Muscle layer of duodenum (tissue), 2 donors: ENCODE data around the gene MACROH2A2.
A peak's percentile ranks its signal among the peaks of the same experiment; 100 is the strongest.
"Not testable (repeated sequence)": the region's sequence is repeated elsewhere in the genome, so short reads cannot be mapped to it uniquely, and the experiment has no call there.

Experiments
- H3K27ac ChIP-seq: one replicate; pipeline ENCODE4 v1.7.0; 2013; ENCODE audit warnings: mild to moderate bottlenecking, low read length
- H3K27me3 ChIP-seq: one replicate; pipeline ENCODE4 v1.7.0; 2013; ENCODE audit warnings: low read depth, mild to moderate bottlenecking, control low read depth, low read length
- H3K36me3 ChIP-seq, 2 donors: one replicate each; pipeline ENCODE4 v1.7.0; 2013; ENCODE audit warnings: low read length in 2 of 2, control low read depth in 1 of 2, mild to moderate bottlenecking in 1 of 2; ENCODE audit not compliant: insufficient read depth in 2 of 2, control insufficient read depth in 1 of 2
- H3K4me1 ChIP-seq, 2 donors: one replicate each; pipeline ENCODE4 v1.7.0; 2013; ENCODE audit warnings: low read length in 2 of 2, mild to moderate bottlenecking in 2 of 2, control low read depth in 1 of 2, moderate library complexity in 1 of 2; ENCODE audit not compliant: insufficient read depth in 2 of 2, control insufficient read depth in 1 of 2
- H3K4me3 ChIP-seq, 2 donors: one replicate each; pipeline ENCODE4 v1.7.0; 2013; ENCODE audit warnings: low read length in 2 of 2, low read depth in 1 of 2, mild to moderate bottlenecking in 1 of 2
- H3K9me3 ChIP-seq, 2 donors: one replicate each; pipeline ENCODE4 v1.7.0; 2013; ENCODE audit warnings: low read length in 2 of 2, control low read depth in 1 of 2, mild to moderate bottlenecking in 1 of 2; ENCODE audit not compliant: control insufficient read depth in 1 of 2
- donor health status: healthy.

MACROH2A2 gene

DNA sequence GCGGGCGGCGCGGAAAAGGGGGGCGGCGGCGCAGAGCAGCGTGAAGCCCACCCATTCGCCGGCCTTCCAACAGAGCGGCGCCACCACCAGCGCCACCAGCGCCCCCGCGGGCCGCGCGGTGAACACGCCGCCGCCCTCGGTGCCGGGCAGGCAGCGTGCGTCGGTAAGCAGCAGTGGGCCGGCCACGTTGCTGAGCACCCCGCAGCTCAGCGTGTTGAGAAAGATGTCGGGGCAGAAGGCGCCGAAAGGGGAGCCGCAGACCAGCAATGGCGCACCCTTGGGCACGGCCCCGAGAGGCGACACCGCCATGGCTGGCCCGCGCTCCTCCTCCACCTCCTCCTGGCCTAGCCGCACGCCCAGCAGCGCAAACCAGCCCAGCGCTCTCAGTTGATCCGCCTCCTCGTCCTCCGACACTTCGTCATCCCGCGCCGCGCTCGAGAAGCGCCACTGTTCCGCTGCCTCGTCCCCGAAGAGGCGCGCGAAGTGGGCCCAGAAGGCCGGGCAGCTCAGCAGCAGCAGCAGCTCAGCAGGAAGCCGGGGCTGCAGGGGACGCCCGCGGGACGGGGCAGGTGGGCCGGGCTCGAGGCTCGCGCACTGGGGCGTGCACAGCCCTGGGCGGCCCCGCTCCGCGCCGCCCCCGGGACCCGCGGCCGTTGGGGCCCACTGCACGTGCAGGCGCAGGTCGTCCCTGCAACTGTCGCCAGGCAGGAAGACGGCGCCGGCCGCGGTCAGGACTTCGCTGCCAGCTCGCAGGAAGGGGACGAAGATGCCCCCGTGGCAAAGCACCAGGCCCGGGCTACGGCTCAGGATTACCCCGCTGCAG, 93.2 kb downstream of the MACROH2A2 start:
- H3K27me3 ChIP-seq, result no peaks in the 10 kb centered on the region
- H3K36me3 ChIP-seq, result peaks cover 11 to 18% of the 10 kb centered on the region in 2 donors
- H3K27ac ChIP-seq, result peak overlapping the region; percentile 96
- H3K9me3 ChIP-seq, result no peaks in the 10 kb centered on the region
- peaks cover 12 to 16% of the 10 kb centered on the region in 2 donors for H3K4me1 ChIP-seq
- peak overlapping the region; percentile 78 to 87 for H3K4me3 ChIP-seq

DNA sequence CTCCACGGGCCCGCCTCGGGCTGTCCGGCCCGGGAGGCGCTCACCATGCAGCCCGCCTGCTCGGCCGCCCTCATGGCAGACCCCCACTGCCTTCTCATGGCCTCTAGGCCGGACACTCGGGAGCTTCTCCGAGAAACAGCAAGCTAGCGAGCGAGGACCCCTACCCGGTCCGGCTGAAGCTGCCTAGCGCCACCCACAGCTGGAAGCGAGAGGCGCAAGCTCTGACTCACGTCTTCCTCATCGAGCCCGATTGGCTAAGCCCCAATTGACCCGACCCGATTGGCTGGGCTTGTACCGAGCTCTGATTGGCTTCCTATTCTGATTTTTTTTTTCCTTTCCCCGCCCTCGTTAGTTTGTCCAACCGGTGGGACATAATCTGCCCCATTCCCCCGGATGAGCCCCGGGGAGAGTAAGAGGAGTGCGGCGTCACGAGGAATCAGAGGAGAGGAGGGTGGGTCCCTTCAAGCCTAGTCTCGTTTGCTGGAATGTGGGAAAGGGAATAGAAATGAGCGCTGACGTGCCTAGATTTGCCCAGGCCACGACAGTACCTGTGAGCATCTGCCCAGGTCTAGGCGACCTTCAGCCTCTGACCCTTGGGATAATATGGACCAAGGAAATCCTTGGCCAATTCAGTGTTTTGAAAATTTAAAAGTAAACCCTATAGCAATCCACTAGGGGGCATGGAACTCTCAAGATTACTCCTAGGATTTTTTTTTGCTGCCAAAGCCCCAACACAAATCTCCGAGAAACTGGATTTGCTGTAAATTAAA, 94.0 kb downstream of the MACROH2A2 start, which contains the start of gene TYSND1:
TSS of gene TYSND1 (minus strand) at position 212 of the 770 bp plus-strand sequence. CDS start at position 98, 114 bp downstream.
- H3K9me3 ChIP-seq, result no peaks in the 10 kb centered on the region
- H3K27me3 ChIP-seq, result no peaks in the 10 kb centered on the region
- H3K4me1 ChIP-seq, result peaks cover 12 to 16% of the 10 kb centered on the region in 2 donors
- peaks cover 16 to 23% of the 10 kb centered on the region in 2 donors for H3K36me3 ChIP-seq
- peak within 1 kb of the TSS; percentile 78 to 87 for H3K4me3 ChIP-seq
- H3K27ac ChIP-seq, result peak within 1 kb of the TSS; percentile 96

DNA sequence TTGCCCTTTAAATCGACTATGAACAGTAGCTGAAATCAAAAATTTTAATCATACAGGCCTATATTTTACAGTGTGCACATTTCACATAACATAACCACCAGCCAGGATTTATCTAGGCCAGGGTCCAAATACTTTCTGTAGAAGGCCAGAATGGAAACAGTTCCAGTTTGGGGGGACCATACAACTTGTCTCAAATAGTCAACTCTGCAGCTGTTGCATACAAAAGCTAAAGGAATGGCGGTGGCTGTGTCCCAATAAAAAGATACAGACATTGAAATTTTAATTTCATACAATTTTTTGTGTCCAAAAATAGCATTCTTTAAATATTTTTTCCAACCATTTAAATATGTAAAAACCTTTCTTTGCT, 94.6 kb downstream of the MACROH2A2 start:
- H3K27ac ChIP-seq, result peak overlapping the region; percentile 96
- H3K4me1 ChIP-seq, result peaks cover 12 to 16% of the 10 kb centered on the region in 2 donors
- H3K4me3 ChIP-seq, result peak overlapping the region; percentile 78 to 87
- H3K27me3 ChIP-seq, result no peaks in the 10 kb centered on the region
- peaks cover 22 to 29% of the 10 kb centered on the region in 2 donors for H3K36me3 ChIP-seq
- no peaks in the 10 kb centered on the region for H3K9me3 ChIP-seq

DNA sequence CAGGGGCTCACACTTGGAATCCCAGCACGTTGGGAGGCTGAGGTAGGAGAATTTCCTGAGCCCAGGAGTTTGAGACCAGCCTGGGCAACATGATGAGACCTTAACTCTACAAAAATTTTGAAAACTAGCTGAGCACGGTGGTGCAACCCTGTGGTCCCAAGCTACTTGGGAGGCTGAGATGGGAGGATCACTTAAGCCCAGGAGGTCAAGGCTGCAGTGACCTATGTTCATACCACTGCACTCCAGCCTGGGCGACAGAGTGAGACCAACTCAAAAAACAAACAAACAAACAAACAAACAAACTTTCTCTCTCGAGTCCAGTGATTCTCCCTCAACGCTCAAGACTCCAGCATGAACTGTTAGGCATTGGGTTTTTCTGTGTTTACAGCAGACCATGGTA, 95.9 kb downstream of the MACROH2A2 start:
- H3K27me3 ChIP-seq, result no peaks in the 10 kb centered on the region
- no peak overlapping the region for H3K27ac ChIP-seq
- peaks cover 34 to 42% of the 10 kb centered on the region in 2 donors for H3K36me3 ChIP-seq
- peaks cover 12 to 16% of the 10 kb centered on the region in 2 donors for H3K4me1 ChIP-seq
- H3K4me3 ChIP-seq, result no peak overlapping the region
- no peaks in the 10 kb centered on the region for H3K9me3 ChIP-seq

DNA sequence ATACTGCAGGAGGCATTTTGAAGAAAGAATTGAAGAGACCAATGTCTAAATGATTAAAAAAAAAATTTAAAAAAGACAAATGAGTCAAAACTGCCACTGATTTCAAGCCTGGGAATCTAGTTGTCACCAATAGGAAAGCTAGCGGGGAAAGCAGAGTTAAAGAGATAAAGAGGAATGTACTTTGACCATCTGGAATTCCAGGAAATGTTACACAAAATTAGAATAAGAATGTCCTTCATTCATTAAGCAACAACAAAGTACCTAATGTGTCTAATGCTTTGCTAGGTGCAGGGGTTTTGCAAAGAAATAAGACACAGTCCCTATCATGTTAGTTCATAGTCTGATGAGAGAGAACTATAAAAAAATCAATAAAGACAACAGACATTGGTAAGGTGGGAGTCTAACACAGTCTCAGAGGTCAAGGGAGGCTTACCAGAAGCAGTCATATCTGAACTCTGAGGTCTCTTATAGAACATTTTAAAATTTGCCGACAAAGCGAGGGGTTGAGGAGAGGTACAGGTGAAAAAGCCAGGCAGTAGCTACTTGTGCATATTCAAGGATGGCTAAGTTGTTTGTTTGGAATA, 102.7 kb downstream of the MACROH2A2 start:
- H3K27me3 ChIP-seq, result no peaks in the 10 kb centered on the region
- H3K9me3 ChIP-seq, result no peaks in the 10 kb centered on the region
- peaks cover 0 to 10% of the 10 kb centered on the region in 2 donors for H3K4me1 ChIP-seq
- no peak overlapping the region for H3K27ac ChIP-seq
- H3K36me3 ChIP-seq, result peaks cover 77 to 90% of the 10 kb centered on the region in 2 donors
- H3K4me3 ChIP-seq, result no peak overlapping the region

DNA sequence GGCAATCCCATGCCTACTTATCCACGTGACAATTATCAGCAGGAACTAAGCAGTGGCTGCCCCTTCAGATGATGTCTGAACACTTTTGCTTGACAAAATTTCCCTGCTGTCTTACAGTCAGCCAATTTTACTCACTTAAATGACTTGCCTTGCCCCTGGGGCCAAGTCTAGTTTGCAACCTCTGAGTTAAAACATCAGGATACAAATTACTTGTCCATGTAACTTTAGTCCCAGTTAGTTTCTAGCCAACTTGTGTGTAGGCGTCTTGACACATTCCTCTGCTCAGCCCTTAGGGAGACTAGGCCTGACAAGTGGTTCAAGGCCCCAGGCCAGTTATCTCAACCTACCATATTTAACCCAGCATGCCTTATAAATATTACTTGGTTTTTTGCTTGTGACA, 105.5 kb downstream of the MACROH2A2 start:
- H3K36me3 ChIP-seq, result peaks cover 61 to 73% of the 10 kb centered on the region in 2 donors
- no peaks in the 10 kb centered on the region for H3K27me3 ChIP-seq
- no peak overlapping the region for H3K27ac ChIP-seq
- peaks cover 6 to 25% of the 10 kb centered on the region in 2 donors for H3K4me1 ChIP-seq
- H3K9me3 ChIP-seq, result no peaks in the 10 kb centered on the region
- H3K4me3 ChIP-seq, result no peak overlapping the region

DNA sequence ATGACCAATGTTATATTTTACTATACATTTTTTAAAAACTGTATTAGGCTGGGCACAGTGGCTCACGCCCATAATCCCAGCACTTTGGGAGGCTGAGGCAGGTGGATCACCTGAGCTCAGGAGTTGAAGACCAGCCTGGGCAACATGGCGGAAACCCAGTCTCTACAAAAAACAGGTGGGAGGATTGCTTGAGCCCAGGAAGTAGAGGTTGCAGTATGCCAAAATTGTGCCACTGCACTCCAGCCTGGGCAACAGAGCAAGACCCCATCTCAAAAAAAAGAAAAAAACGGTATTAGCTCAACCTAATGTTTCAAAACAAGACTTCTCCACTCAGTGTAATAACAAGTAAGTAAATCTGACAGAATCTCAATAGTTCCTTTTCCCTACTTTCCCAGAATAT, 106.7 kb downstream of the MACROH2A2 start:
- Histone ChIP-seq H3K4me1 (peaks cover 19 to 37% of the 10 kb centered on the region in 2 donors), H3K36me3 (peaks cover 51 to 60% of the 10 kb centered on the region in 2 donors)
- H3K27ac ChIP-seq, H3K27me3 ChIP-seq, H3K9me3 ChIP-seq, H3K4me3 ChIP-seq: not testable (repeated sequence)

DNA sequence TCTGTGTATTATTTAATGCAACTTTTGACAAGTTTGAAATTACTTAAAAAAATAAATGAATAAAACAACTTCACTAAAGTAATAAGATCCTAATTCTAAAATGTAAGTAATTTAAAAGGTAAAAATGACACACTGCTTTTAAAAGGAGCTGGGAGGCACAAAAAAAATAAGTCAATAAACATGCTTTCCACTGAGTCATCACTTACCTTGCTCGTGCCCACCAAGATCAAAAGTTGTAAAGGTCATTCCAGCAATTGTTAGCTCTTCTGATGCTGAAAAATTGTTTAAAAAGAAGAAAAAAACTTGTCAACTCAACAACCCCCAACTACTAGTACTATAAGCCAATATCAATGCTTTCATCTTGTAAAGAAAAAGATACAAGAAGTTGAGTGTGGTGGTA, 108.2 kb downstream of the MACROH2A2 start:
- H3K27me3 ChIP-seq, result no peaks in the 10 kb centered on the region
- H3K9me3 ChIP-seq, result no peaks in the 10 kb centered on the region
- H3K4me3 ChIP-seq, result no peak overlapping the region
- H3K36me3 ChIP-seq, result peaks cover 37 to 46% of the 10 kb centered on the region in 2 donors
- H3K27ac ChIP-seq, result no peak overlapping the region
- peaks cover 20 to 39% of the 10 kb centered on the region in 2 donors for H3K4me1 ChIP-seq
